Thoracic aorta (tissue), 2 donors: ENCODE results near the gene NPAS3. TPM values are rescaled to one million over a fixed set of nuclear protein-coding genes. Genes with fewer than 3 reads are reported as not detected.

Experiments
- ATAC-seq: fragments of 150-250 bp; one replicate; pipeline ENCODE4 v1.8.0; 2017; ENCODE audit warnings: low read depth; ENCODE audit not compliant: insufficient number of reproducible peaks, low FRiP score
- DNase-seq: peaks from one replicate; pipeline ENCODE4 v3.0.0-alpha.2; 2020; ENCODE audit warnings: low spot score
- H3K27ac ChIP-seq, 2 donors: fragments of 200-600 bp; sonication (generic); 1 replicate in 1 of 2; 2 replicates in 1 of 2; pipeline ENCODE4 v1.5.1; 2016; ENCODE audit warnings: mild to moderate bottlenecking in 2 of 2, moderate library complexity in 2 of 2
- H3K27me3 ChIP-seq: fragments of 200-600 bp; sonication (generic); replicated peaks from 2 replicates; pipeline ENCODE4 v1.6.0; 2016; ENCODE audit warnings: mild to moderate bottlenecking; ENCODE audit not compliant: insufficient read depth
- H3K36me3 ChIP-seq: fragments of 200-600 bp; sonication (generic); one replicate; pipeline ENCODE4 v1.5.1; 2016
- H3K4me1 ChIP-seq, 2 donors: fragments of 200-600 bp; sonication (generic); 1 replicate in 1 of 2; 2 replicates in 1 of 2; pipeline versions ENCODE4 v1.5.1 to v1.6.0; 2016; ENCODE audit warnings: low read depth in 2 of 2, mild to moderate bottlenecking in 1 of 2; ENCODE audit not compliant: control insufficient read depth in 1 of 2
- H3K4me3 ChIP-seq: fragments of 200-600 bp; sonication (generic); 2 replicates; pipeline ENCODE4 v1.5.1; 2016; ENCODE audit warnings: mild to moderate bottlenecking
- H3K9me3 ChIP-seq: fragments of 200-600 bp; sonication (generic); 2 replicates; pipeline ENCODE4 v1.5.1; 2016
- total RNA-seq, 2 donors: library from RNA; depleted of rRNA; stranded (reverse); fragments of >200 nt; gene quantifications; one replicate each; pipeline versions ENCODE4 v1.1.0 to v1.2.3, GENCODE V29; 2016
- TF ChIP-seq, protein P1 (sequence below): fragments of 200-600 bp; sonication (generic); IDR thresholded peaks from one replicate; pipeline ENCODE4 v1.5.1; 2019; ENCODE audit warnings: antibody characterized with exemption

Gene NPAS3
- total RNA-seq, 2 donors from 2014 or later = 1.1 TPM; not detected in 1

GRCh38 chr14:33432407-33433023, 493.8 kb downstream of the NPAS3 start:
- no peak overlapping the region for H3K4me3 ChIP-seq

GRCh38 chr14:33433396-33433795, 494.7 kb downstream of the NPAS3 start:
- H3K9me3 ChIP-seq = no peaks in the 10 kb centered on the region
- ATAC-seq (no peak), DNase-seq (no peak)
- TF ChIP-seq, protein P1, sequence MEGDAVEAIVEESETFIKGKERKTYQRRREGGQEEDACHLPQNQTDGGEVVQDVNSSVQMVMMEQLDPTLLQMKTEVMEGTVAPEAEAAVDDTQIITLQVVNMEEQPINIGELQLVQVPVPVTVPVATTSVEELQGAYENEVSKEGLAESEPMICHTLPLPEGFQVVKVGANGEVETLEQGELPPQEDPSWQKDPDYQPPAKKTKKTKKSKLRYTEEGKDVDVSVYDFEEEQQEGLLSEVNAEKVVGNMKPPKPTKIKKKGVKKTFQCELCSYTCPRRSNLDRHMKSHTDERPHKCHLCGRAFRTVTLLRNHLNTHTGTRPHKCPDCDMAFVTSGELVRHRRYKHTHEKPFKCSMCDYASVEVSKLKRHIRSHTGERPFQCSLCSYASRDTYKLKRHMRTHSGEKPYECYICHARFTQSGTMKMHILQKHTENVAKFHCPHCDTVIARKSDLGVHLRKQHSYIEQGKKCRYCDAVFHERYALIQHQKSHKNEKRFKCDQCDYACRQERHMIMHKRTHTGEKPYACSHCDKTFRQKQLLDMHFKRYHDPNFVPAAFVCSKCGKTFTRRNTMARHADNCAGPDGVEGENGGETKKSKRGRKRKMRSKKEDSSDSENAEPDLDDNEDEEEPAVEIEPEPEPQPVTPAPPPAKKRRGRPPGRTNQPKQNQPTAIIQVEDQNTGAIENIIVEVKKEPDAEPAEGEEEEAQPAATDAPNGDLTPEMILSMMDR = no peak
- no peaks in the 10 kb centered on the region for H3K36me3 ChIP-seq
- H3K27me3 ChIP-seq = no peaks in the 10 kb centered on the region
- H3K4me3 ChIP-seq = no peak overlapping the region
- H3K27ac ChIP-seq = no peak overlapping the region
- no peaks in the 10 kb centered on the region for H3K4me1 ChIP-seq

More at GRCh38 chr14:33432407-33433023, 493.8 kb downstream of the NPAS3 start:
- no peaks in the 10 kb centered on the region for H3K27me3 ChIP-seq
- TF ChIP-seq, protein P1 = peak; percentile 10
- DNase-seq (no peak), ATAC-seq (no peak)
- no peaks in the 10 kb centered on the region for H3K36me3 ChIP-seq
- no peaks in the 10 kb centered on the region for H3K9me3 ChIP-seq
- H3K27ac ChIP-seq = no peak overlapping the region
- no peaks in the 10 kb centered on the region for H3K4me1 ChIP-seq

DNA sequence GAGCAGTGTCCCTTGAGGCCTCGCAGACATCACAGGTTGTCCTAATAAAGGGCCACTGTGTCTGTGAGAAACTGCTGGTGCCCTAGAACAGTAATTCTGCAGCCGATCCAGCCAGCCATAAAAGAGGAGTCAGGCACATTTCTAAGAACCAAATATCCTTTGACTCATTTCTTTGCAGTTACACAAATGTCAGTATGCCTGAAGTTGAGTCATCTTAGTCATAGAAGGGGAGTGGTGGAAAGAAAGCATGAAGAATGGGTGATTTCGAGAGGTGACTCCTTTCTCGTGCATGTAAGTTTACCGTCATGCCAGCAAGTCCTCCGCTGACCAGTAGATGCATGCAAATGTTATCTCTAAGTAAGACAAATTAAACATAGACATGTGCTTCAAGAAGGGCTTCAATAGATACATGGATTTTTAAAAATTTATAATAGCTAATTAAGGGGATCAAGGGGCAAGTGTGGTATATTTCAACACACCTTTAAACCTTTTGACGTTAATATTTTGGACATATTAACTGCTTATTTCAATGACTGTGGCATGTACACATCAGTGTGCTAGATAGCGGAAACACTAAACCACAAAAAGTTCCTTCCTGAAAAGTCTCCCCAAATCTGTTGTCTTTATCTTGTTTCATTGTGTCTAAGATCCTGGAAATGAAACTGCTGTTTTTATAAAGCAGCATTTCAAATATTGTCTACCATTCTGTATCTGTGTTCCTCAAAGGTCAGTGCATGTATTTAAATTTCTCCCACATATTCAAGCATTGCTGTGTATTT, 497.4 kb downstream of the NPAS3 start:
- TF ChIP-seq, protein P1 = no peak

GRCh38 chr14:33441633-33442032, 503.0 kb downstream of the NPAS3 start:
- DNase-seq (no peak), ATAC-seq (no peak)
- H3K4me3 ChIP-seq = no peak overlapping the region
- no peaks in the 10 kb centered on the region for H3K36me3 ChIP-seq
- H3K27ac ChIP-seq = no peak overlapping the region
- H3K4me1 ChIP-seq = no peaks in the 10 kb centered on the region
- TF ChIP-seq, protein P1 = no peak
- no peaks in the 10 kb centered on the region for H3K27me3 ChIP-seq
- H3K9me3 ChIP-seq = no peaks in the 10 kb centered on the region

More for the DNA sequence above, 497.4 kb downstream of the NPAS3 start:
- DNase-seq (no peak), ATAC-seq (no peak)
- Histone ChIP-seq H3K9me3 (no peaks in the 10 kb centered on the region), H3K36me3 (no peaks in the 10 kb centered on the region), H3K4me3 (no peak overlapping the region), H3K27ac (no peak overlapping the region), H3K4me1 (no peaks in the 10 kb centered on the region), H3K27me3 (no peaks in the 10 kb centered on the region)

GRCh38 chr14:33444136-33444535, 505.5 kb downstream of the NPAS3 start:
- TF ChIP-seq, protein P1 = no peak
- Histone ChIP-seq H3K27ac (no peak overlapping the region), H3K4me1 (no peaks in the 10 kb centered on the region), H3K4me3 (no peak overlapping the region), H3K27me3 (no peaks in the 10 kb centered on the region), H3K36me3 (no peaks in the 10 kb centered on the region), H3K9me3 (no peaks in the 10 kb centered on the region)
- DNase-seq (no peak), ATAC-seq (no peak)
